Fibroblast of mammary gland (primary cell): Measurements from ENCODE around the gene LMO3.

Source experiments
- DNase-seq: peaks from one replicate; pipeline ENCODE4 v3.0.0-alpha.2; 2010; ENCODE audit warnings: low read depth
- H3K4me3 ChIP-seq: 2 replicates; pipeline ENCODE4 v1.5.1; 2011; ENCODE audit warnings: low read depth, mild to moderate bottlenecking, low read length, moderate library complexity; ENCODE audit not compliant: control insufficient read depth
- CTCF ChIP-seq: conservative IDR thresholded peaks from 2 replicates; pipeline ENCODE4 v1.5.1; 2011; ENCODE audit warnings: low read depth, low read length, inconsistent platforms; ENCODE audit not compliant: control insufficient read depth, insufficient read depth

The LMO3 gene

GRCh38 chr12:16520328-16520727 is 85.6 kb downstream of the LMO3 start:
- peak; percentile 43 for DNase-seq
- no peak overlapping the region for H3K4me3 ChIP-seq
- no peak for TF ChIP-seq CTCF

- peak; percentile 80 for DNase-seq
- no peak overlapping the region for H3K4me3 ChIP-seq
- TF ChIP-seq CTCF: no peak
Measured at GRCh38 chr12:16515666-16516065, 90.3 kb downstream of the LMO3 start.

- no peak overlapping the region for H3K4me3 ChIP-seq
- DNase-seq: no peak
- TF ChIP-seq CTCF: no peak
Measured at GRCh38 chr12:16513231-16513630, 92.7 kb downstream of the LMO3 start.

GRCh38 chr12:16509411-16509810 is 96.6 kb downstream of the LMO3 start:
- no peak for TF ChIP-seq CTCF
- H3K4me3 ChIP-seq: no peak overlapping the region
- DNase-seq: no peak

- no peak for TF ChIP-seq CTCF
- DNase-seq: no peak
Measured at GRCh38 chr12:16506394-16506793, 99.6 kb downstream of the LMO3 start.

GRCh38 chr12:16504200-16504599 is 101.8 kb downstream of the LMO3 start:
- no peak for TF ChIP-seq CTCF
- DNase-seq: no peak
- H3K4me3 ChIP-seq: no peak overlapping the region

More at GRCh38 chr12:16506394-16506793, 99.6 kb downstream of the LMO3 start:
- H3K4me3 ChIP-seq: no peak overlapping the region

- TF ChIP-seq CTCF: no peak
- DNase-seq: no peak
Measured at GRCh38 chr12:16499611-16500010, 106.4 kb downstream of the LMO3 start.

More at GRCh38 chr12:16499611-16500010, 106.4 kb downstream of the LMO3 start:
- no peak overlapping the region for H3K4me3 ChIP-seq
